NCI-H2171 (cell line): ENCODE measurements around the gene CHD9.

Source experiments
- DNase-seq: peaks from one replicate; lab custom pipeline; 2025; lab: John Stamatoyannopoulos, UW

CHD9 gene

DNA sequence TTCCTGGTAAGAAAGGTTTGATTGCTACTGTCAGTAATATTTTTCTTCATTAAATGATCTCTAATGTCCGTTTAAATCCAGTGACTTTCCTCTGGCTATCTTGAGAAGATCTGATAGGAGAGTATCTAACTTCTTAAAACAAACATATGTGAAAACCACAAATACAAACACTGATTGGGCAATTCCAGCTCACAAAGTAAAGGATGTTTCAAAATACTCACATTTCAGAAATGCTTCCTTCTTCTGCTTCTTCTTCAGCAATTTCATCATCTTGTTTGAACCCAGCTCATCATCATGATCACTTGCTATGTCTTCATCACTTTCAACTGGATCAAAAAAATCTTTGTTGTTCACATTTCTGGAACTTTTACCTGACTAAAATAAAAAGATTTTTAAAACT, 315.1 kb downstream of the CHD9 start:
- DNase-seq = no peak

DNA sequence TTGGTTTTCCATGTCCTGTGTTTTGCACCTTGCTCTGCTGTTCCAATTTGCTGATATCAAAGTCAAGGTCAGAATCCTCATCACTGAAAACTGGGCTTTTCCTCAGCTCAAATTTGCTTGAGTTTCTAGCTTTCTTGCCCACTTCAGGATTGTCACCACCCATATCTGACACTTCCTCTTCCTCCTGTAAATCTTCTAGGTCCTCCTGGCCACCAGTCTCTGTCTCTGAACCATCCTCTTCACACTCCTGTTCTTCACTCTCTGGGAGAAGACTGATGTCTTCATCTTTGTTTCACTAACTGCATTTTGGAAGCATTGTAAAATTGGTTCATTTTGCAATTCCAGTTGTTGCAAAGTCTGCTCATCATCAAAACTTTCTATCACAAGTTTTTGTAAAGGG, 316.0 kb downstream of the CHD9 start:
- DNase-seq = no peak

DNA sequence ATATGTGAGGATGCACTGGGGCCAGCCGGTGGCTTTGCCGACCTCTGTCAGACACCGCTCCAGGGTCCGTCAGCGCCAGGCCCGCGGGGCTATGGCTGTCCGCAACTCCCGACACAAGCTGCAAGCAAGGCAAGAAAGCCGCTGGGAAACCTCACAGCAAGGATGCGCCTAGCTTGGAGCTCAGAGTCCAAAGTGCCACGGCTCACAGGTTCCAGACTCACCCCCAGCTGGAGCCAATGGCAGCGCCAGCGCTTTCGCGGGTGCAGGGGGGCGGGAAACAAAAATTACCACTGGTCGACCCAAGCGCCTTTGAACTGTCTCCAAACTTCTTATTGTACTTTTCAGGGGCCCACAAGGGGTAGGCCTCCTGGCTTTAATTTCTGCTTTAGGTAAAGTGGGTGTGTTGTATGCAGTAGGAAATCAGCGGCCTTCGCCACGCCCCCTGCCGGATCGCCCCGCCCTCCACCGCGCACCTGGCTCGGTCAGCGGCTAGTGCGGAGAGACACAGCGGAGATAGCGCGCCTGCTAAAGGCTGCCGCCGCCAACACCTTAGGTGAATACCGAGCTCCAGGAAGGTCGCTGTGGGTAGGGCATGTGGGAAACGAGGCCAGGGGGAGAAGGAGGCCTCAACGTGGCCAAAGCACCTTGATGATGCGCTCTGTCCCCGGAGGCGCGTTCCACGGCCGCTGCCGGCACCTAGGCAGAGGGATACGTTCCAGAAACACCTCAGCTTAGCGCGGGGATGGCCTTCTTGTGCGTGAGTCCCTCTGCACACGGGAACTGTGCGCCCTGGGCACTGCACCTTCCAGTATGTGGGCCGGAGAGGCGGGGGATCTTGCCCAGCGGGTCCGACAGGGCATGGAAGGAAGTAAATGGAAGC, 318.4 kb downstream of the CHD9 start:
- no peak for DNase-seq

DNA sequence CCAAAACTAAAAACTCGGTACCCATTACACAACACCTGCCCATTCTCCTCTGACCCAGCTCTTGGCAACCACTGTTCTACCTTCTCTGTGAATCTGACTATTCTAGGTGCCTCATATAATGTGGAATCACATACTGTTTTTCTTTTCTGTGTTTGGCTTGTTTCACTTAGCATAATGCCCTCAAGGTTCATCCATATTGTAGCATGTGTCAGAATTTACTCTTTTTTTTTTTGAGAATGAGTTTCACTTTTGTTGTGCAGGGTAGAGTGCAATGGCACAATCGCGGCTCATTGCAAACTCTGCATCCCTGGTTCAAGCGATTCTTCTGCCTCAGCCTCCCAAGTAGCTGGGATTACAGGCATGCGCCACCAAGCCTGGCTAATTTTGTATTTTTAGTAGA, 320.0 kb downstream of the CHD9 start:
- no peak for DNase-seq

DNA sequence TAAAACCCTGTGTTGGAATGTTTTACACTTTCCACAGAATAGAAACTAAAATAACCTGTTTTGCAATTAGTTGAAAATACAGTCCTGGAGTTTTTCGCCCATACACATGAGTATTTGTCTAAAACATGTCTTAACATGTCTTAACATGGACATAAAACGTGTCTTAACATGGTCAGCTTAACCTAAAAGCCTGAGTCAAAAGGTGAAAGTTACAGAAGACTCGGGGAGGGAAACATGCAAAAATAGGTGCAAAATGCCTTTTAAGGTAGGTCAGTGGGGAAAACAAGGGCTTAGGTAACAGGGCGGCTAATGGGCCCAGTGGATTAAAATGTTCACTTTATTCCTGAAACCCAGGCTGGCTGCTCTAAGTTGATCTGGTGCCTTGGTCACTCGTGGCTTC, 323.3 kb downstream of the CHD9 start:
- DNase-seq = no peak
